ENCODE data around the gene PRR7.

DNA sequence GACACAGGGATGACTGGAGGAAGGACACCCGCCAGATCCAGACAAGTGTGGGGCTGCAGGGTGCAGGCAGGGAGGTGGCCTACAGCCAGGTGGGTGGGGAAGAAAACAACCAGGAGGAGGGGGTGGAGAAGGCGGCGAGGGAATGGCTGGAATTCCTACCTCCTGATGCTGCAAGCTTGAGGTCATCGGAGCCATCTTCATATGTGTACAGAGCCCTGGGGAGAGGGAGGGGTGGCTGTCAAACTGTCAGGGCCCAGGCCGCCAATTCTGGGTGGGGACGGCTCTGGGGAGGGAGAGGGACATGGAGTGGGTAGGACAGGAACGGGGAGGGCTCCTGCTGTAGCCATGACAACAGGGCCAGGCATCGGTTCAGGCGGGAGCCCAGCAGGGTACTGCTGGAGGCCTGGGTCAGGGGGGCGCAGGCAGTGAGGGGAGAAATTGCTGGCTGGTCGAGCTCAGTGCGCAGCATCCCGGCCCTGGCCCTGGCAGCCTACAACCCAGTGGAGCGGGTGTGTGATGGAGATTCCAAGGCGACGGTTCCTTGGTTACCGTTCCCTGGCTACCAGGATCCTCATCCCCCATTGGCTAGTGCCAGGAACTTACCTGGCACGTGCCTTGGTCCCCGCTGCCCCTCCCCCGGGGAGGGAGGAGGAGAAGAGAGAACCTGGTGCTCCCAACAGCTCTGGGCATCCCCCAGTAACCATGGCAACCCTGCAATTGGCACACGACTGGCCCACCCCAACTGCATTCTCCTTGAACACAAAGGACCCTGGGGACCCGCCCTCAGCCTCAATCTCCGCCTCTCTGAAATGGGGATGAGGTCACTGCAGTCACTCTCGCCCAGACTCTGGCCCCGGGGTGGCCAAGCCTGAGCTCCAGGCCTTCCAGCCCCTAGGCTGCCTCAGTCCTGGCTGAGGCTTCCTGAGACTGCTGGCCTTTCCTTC lies 22.3 kb downstream of the PRR7 start:
- TF ChIP-seq, protein P1, sequence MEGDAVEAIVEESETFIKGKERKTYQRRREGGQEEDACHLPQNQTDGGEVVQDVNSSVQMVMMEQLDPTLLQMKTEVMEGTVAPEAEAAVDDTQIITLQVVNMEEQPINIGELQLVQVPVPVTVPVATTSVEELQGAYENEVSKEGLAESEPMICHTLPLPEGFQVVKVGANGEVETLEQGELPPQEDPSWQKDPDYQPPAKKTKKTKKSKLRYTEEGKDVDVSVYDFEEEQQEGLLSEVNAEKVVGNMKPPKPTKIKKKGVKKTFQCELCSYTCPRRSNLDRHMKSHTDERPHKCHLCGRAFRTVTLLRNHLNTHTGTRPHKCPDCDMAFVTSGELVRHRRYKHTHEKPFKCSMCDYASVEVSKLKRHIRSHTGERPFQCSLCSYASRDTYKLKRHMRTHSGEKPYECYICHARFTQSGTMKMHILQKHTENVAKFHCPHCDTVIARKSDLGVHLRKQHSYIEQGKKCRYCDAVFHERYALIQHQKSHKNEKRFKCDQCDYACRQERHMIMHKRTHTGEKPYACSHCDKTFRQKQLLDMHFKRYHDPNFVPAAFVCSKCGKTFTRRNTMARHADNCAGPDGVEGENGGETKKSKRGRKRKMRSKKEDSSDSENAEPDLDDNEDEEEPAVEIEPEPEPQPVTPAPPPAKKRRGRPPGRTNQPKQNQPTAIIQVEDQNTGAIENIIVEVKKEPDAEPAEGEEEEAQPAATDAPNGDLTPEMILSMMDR (conservative IDR thresholded peaks at IDR 0.05; ENCODE audit: low read depth in 2 of 2), result no peak
- TF ChIP-seq JUNB (IDR thresholded peaks at IDR 0.05; ENCODE audit: unreplicated experiment), result no peak
- no peak for TF ChIP-seq POLR2AphosphoS5 (IDR thresholded peaks at IDR 0.05; ENCODE audit: low read depth)
- TF ChIP-seq EZH2 (IDR thresholded peaks at IDR 0.05; ENCODE audit: low read depth, unreplicated experiment), result no peak
- TF ChIP-seq, protein P2, sequence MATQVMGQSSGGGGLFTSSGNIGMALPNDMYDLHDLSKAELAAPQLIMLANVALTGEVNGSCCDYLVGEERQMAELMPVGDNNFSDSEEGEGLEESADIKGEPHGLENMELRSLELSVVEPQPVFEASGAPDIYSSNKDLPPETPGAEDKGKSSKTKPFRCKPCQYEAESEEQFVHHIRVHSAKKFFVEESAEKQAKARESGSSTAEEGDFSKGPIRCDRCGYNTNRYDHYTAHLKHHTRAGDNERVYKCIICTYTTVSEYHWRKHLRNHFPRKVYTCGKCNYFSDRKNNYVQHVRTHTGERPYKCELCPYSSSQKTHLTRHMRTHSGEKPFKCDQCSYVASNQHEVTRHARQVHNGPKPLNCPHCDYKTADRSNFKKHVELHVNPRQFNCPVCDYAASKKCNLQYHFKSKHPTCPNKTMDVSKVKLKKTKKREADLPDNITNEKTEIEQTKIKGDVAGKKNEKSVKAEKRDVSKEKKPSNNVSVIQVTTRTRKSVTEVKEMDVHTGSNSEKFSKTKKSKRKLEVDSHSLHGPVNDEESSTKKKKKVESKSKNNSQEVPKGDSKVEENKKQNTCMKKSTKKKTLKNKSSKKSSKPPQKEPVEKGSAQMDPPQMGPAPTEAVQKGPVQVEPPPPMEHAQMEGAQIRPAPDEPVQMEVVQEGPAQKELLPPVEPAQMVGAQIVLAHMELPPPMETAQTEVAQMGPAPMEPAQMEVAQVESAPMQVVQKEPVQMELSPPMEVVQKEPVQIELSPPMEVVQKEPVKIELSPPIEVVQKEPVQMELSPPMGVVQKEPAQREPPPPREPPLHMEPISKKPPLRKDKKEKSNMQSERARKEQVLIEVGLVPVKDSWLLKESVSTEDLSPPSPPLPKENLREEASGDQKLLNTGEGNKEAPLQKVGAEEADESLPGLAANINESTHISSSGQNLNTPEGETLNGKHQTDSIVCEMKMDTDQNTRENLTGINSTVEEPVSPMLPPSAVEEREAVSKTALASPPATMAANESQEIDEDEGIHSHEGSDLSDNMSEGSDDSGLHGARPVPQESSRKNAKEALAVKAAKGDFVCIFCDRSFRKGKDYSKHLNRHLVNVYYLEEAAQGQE (IDR thresholded peaks at IDR 0.05; ENCODE audit: unreplicated experiment), result no peak
- no peak for TF ChIP-seq EZH2phosphoT487 (IDR thresholded peaks at IDR 0.05; ENCODE audit: unreplicated experiment)
- no peak for TF ChIP-seq CREB1 (CRISPR knock-in tag; IDR thresholded peaks at IDR 0.05; ENCODE audit: low read depth)
- TF ChIP-seq NANOG (IDR thresholded peaks at IDR 0.05; ENCODE audit: borderline replicate concordance), result no peak
- TF ChIP-seq ZNF114 (CRISPR knock-in tag; IDR thresholded peaks at IDR 0.05), result no peak
- no peak for TF ChIP-seq STAT1 (IDR thresholded peaks at IDR 0.05; ENCODE audit: unreplicated experiment)
- TF ChIP-seq, protein P3, sequence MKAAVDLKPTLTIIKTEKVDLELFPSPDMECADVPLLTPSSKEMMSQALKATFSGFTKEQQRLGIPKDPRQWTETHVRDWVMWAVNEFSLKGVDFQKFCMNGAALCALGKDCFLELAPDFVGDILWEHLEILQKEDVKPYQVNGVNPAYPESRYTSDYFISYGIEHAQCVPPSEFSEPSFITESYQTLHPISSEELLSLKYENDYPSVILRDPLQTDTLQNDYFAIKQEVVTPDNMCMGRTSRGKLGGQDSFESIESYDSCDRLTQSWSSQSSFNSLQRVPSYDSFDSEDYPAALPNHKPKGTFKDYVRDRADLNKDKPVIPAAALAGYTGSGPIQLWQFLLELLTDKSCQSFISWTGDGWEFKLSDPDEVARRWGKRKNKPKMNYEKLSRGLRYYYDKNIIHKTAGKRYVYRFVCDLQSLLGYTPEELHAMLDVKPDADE (IDR thresholded peaks at IDR 0.05), result no peak
- TF ChIP-seq ZNF331 (CRISPR knock-in tag; IDR thresholded peaks at IDR 0.05; ENCODE audit: low read depth), result no peak
- TF ChIP-seq, protein P4, sequence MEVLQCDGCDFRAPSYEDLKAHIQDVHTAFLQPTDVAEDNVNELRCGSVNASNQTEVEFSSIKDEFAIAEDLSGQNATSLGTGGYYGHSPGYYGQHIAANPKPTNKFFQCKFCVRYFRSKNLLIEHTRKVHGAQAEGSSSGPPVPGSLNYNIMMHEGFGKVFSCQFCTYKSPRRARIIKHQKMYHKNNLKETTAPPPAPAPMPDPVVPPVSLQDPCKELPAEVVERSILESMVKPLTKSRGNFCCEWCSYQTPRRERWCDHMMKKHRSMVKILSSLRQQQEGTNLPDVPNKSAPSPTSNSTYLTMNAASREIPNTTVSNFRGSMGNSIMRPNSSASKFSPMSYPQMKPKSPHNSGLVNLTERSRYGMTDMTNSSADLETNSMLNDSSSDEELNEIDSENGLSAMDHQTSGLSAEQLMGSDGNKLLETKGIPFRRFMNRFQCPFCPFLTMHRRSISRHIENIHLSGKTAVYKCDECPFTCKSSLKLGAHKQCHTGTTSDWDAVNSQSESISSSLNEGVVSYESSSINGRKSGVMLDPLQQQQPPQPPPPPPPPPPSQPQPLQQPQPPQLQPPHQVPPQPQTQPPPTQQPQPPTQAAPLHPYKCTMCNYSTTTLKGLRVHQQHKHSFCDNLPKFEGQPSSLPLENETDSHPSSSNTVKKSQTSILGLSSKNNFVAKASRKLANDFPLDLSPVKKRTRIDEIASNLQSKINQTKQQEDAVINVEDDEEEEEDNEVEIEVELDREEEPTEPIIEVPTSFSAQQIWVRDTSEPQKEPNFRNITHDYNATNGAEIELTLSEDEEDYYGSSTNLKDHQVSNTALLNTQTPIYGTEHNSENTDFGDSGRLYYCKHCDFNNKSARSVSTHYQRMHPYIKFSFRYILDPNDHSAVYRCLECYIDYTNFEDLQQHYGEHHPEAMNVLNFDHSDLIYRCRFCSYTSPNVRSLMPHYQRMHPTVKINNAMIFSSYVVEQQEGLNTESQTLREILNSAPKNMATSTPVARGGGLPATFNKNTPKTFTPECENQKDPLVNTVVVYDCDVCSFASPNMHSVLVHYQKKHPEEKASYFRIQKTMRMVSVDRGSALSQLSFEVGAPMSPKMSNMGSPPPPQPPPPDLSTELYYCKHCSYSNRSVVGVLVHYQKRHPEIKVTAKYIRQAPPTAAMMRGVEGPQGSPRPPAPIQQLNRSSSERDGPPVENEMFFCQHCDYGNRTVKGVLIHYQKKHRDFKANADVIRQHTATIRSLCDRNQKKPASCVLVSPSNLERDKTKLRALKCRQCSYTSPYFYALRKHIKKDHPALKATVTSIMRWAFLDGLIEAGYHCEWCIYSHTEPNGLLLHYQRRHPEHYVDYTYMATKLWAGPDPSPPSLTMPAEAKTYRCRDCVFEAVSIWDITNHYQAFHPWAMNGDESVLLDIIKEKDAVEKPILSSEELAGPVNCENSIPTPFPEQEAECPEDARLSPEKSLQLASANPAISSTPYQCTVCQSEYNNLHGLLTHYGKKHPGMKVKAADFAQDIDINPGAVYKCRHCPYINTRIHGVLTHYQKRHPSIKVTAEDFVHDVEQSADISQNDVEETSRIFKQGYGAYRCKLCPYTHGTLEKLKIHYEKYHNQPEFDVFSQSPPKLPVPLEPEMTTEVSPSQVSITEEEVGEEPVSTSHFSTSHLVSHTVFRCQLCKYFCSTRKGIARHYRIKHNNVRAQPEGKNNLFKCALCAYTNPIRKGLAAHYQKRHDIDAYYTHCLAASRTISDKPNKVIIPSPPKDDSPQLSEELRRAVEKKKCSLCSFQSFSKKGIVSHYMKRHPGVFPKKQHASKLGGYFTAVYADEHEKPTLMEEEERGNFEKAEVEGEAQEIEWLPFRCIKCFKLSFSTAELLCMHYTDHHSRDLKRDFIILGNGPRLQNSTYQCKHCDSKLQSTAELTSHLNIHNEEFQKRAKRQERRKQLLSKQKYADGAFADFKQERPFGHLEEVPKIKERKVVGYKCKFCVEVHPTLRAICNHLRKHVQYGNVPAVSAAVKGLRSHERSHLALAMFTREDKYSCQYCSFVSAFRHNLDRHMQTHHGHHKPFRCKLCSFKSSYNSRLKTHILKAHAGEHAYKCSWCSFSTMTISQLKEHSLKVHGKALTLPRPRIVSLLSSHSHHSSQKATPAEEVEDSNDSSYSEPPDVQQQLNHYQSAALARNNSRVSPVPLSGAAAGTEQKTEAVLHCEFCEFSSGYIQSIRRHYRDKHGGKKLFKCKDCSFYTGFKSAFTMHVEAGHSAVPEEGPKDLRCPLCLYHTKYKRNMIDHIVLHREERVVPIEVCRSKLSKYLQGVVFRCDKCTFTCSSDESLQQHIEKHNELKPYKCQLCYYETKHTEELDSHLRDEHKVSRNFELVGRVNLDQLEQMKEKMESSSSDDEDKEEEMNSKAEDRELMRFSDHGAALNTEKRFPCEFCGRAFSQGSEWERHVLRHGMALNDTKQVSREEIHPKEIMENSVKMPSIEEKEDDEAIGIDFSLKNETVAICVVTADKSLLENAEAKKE (CRISPR knock-in tag; IDR thresholded peaks at IDR 0.05), result no peak

Data from GM23338 (cell line).